ENCODE data around the gene CPPED1. TPM values are rescaled to one million over a fixed set of nuclear protein-coding genes. Genes with fewer than 3 reads are reported as not detected.

The CPPED1 gene
- polyA plus RNA-seq, 3 donors, result 100 to 292 (median 259) TPM

DNA sequence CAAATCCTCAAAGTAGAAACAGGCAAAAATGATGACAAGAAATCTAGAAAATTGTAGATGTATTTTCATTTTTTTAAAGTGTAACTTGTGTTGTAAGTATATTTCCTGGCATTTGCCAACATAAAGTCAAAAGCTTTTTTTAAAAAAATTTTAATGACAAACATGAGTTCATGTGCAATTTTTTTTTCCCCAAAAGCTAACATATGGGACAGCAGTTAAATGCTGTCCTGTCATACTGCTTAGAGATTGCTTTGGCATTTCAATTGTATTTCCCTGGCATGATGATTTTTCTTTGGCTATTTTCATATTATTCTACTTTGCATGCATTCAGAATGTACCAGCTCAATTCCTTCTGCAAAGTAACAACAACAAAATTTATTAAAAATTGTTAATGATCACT, 24.5 kb upstream of the CPPED1 start:
- H3K4me3 Mint-ChIP-seq, result no peak overlapping the region
- no peaks in the 10 kb centered on the region for H3K9me3 Mint-ChIP-seq
- Histone ChIP-seq H3K79me2 (ENCODE audit: insufficient read depth, low read length) (no peaks in the 10 kb centered on the region), H3K4me2 (replicated peaks; ENCODE audit: extremely low read depth, low read length, poor library complexity, severe bottlenecking) (no peak overlapping the region), H3K27me3 (ENCODE audit: control insufficient read depth in 2 of 2, insufficient read depth in 2 of 2, low read length in 2 of 2) (peaks cover 2 to 3% of the 10 kb centered on the region in 2 donors), H3K36me3 (replicated peaks in 1 of 2; ENCODE audit: control insufficient read depth in 1 of 2, insufficient read depth in 2 of 2, low read length in 2 of 2) (no peaks in the 10 kb centered on the region), H3K27ac (ENCODE audit: low read depth in 1 of 2, low read length in 2 of 2) (no peak overlapping the region), H3K9ac (ENCODE audit: insufficient read depth, low read length, poor library complexity, severe bottlenecking) (no peak overlapping the region), H3K9me3 (replicated peaks in 1 of 2; ENCODE audit: control insufficient read depth in 1 of 2, insufficient read depth in 1 of 2, low read length in 2 of 2) (no peaks in the 10 kb centered on the region), H4K20me1 (ENCODE audit: insufficient read depth, low read length) (no peaks in the 10 kb centered on the region), H2AFZ (ENCODE audit: insufficient read depth, low read depth, low read length, poor library complexity, severe bottlenecking) (no peak overlapping the region), H3K4me3 (replicated peaks in 1 of 3; ENCODE audit: low read depth in 2 of 3, low read length in 3 of 3) (no peak overlapping the region), H3K4me1 (ENCODE audit: control insufficient read depth in 1 of 2, insufficient read depth in 2 of 2, low read length in 2 of 2) (no peaks in the 10 kb centered on the region)
- TF ChIP-seq CTCF (IDR thresholded peaks at IDR 0.05), result no peak
- no peaks in the 10 kb centered on the region for H3K36me3 Mint-ChIP-seq
- intact Hi-C loops (cut with micrococcal nuclease), result no loop called here
- H3K27me3 Mint-ChIP-seq (ENCODE audit: low read depth in 3 of 3), result peaks cover 5 to 9% (median 7%) of the 10 kb centered on the region in 3 donors
- peaks cover 11% of the 10 kb centered on the region for H3K4me1 Mint-ChIP-seq
- DNase-seq, result no peak
- H3K27ac Mint-ChIP-seq, result no peak overlapping the region

DNA sequence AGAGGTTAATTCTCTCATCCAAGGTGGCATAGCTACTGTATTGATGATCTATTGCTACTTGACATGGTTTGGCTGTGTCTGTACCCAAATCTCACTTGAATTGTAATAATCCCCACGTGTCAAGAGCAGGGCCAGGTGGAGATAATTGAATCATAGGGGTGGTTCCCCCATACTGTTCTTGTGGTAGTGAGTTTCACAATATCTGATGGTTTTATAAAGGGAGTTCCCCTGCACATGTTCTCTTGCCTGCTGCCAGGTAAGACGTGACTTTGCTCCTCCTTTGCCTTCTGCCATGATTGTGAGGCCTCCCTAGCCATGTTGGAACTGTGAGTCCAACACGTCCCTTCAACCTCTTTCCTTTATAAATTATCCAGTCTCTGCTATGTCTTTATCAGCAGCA, 22.9 kb upstream of the CPPED1 start:
- Histone ChIP-seq H3K4me1 (ENCODE audit: control insufficient read depth in 1 of 2, insufficient read depth in 2 of 2, low read length in 2 of 2) (no peaks in the 10 kb centered on the region), H3K27me3 (ENCODE audit: control insufficient read depth in 2 of 2, insufficient read depth in 2 of 2, low read length in 2 of 2) (peaks cover 3% of the 10 kb centered on the region in 2 donors), H3K27ac (ENCODE audit: low read depth in 1 of 2, low read length in 2 of 2) (no peak overlapping the region), H3K4me2 (replicated peaks; ENCODE audit: extremely low read depth, low read length, poor library complexity, severe bottlenecking) (no peak overlapping the region), H3K9ac (ENCODE audit: insufficient read depth, low read length, poor library complexity, severe bottlenecking) (no peak overlapping the region), H3K4me3 (replicated peaks in 1 of 3; ENCODE audit: low read depth in 2 of 3, low read length in 3 of 3) (no peak overlapping the region), H4K20me1 (ENCODE audit: insufficient read depth, low read length) (no peaks in the 10 kb centered on the region), H3K79me2 (ENCODE audit: insufficient read depth, low read length) (no peaks in the 10 kb centered on the region), H3K9me3 (replicated peaks in 1 of 2; ENCODE audit: control insufficient read depth in 1 of 2, insufficient read depth in 1 of 2, low read length in 2 of 2) (no peaks in the 10 kb centered on the region), H3K36me3 (replicated peaks in 1 of 2; ENCODE audit: control insufficient read depth in 1 of 2, insufficient read depth in 2 of 2, low read length in 2 of 2) (no peaks in the 10 kb centered on the region), H2AFZ (ENCODE audit: insufficient read depth, low read depth, low read length, poor library complexity, severe bottlenecking) (no peak overlapping the region)
- Mint-ChIP-seq H3K36me3 (no peaks in the 10 kb centered on the region), H3K4me1 (peaks cover 11% of the 10 kb centered on the region), H3K4me3 (no peak overlapping the region), H3K9me3 (no peaks in the 10 kb centered on the region), H3K27me3 (ENCODE audit: low read depth in 3 of 3) (peaks cover 4 to 18% (median 16%) of the 10 kb centered on the region in 3 donors), H3K27ac (no peak overlapping the region)
- DNase-seq, result no peak
- 86% methylated on average over 1 of the region's 3 CpGs for WGBS (ENCODE audit: insufficient coverage)
- intact Hi-C loops (cut with micrococcal nuclease), result no loop called here
- TF ChIP-seq CTCF (IDR thresholded peaks at IDR 0.05), result no peak
